Aorta (tissue), 5 donors: ENCODE results near the gene FGFR4. TPM values are rescaled to one million over a fixed set of nuclear protein-coding genes. Genes with fewer than 3 reads are reported as not detected.
A peak's percentile ranks its signal among the peaks of the same experiment; 100 is the strongest.
"Not testable (repeated sequence)": the region's sequence is repeated elsewhere in the genome, so short reads cannot be mapped to it uniquely, and the experiment has no call there.

ENCODE experiments used
- ATAC-seq: fragments of 200-7000 bp; cut with Tn5 transposase; one replicate; pipeline ENCODE4 v1.9.1; 2022; ENCODE audit warnings: moderate library complexity; ENCODE audit not compliant: low FRiP score
- DNase-seq, 2 donors: peaks; one replicate each; pipeline ENCODE4 v3.0.0-alpha.2; 2020
- H3K27ac ChIP-seq, 2 donors: one replicate each; pipeline ENCODE4 v1.5.1; 2013; ENCODE audit warnings: low read length in 2 of 2, mild to moderate bottlenecking in 2 of 2, moderate library complexity in 2 of 2, control low read depth in 1 of 2, inconsistent platforms in 1 of 2, low read depth in 1 of 2
- H3K27me3 ChIP-seq, 2 donors: one replicate each; pipeline ENCODE4 v1.6.1; 2013; ENCODE audit warnings: control low read depth in 1 of 2, low read length in 1 of 2, mild to moderate bottlenecking in 1 of 2, moderate library complexity in 1 of 2; ENCODE audit not compliant: insufficient read depth in 2 of 2, control insufficient read depth in 1 of 2
- H3K36me3 ChIP-seq, 2 donors: one replicate each; pipeline ENCODE4 v1.6.1; 2013; ENCODE audit warnings: control low read depth in 1 of 2, low read length in 1 of 2, mild to moderate bottlenecking in 1 of 2; ENCODE audit not compliant: insufficient read depth in 2 of 2, control insufficient read depth in 1 of 2
- H3K4me1 ChIP-seq, 2 donors: one replicate each; pipeline ENCODE4 v1.6.1; 2013; ENCODE audit warnings: low read length in 2 of 2, control low read depth in 1 of 2, mild to moderate bottlenecking in 1 of 2, moderate library complexity in 1 of 2; ENCODE audit not compliant: insufficient read depth in 2 of 2, control insufficient read depth in 1 of 2
- H3K4me3 ChIP-seq, 2 donors: one replicate each; pipeline ENCODE4 v1.5.1; 2013; ENCODE audit warnings: low read length in 2 of 2, control low read depth in 1 of 2, mild to moderate bottlenecking in 1 of 2
- H3K9me3 ChIP-seq: one replicate; pipeline ENCODE4 v1.6.1; 2013; ENCODE audit warnings: mild to moderate bottlenecking, low read length; ENCODE audit not compliant: control insufficient read depth
- whole genome bisulfite sequencing, 2 donors: extraction: QIAGEN DNeasy Blood & Tissue Kit; methylation state at CpG; one replicate each; pipeline ENCODE4 v1.1.7; 2013; 5-methylcytosine and 5-hydroxymethylcytosine counted together
- intact Hi-C, 2 donors: fragments of 100-400 bp; cut with DNase I; formaldehyde crosslinking; loops; one replicate each; pipeline versions ENCODE4 v1.14.2 to v1.15.0; 2022
- polyA plus RNA-seq, 2 donors: library from polyadenylated mRNA; stranded (reverse); fragments of 200-250 nt; gene quantifications; one replicate each; pipeline ENCODE4 v1.2.3, GENCODE V29; 2013
- total RNA-seq, 2 donors: library from RNA; stranded (reverse); fragmentation: NEBNext Ultra II Directional; extraction: Animal tissue kit (Norgen Biotek cat#: 25700); gene quantifications; one replicate each; pipeline ENCODE4 v1.2.1, GENCODE V29; 2021
- donor health status: healthy with polysubstance abuse.
- donor health status: Bipolar disorder and iron deficiency.
- donor health status: DM: no; HTN: no; CAD: no.
- donor health status: DM: no; HTN: no; CAD: no.
- donor health status: DM: yes; HTN: yes; CAD: no.

Gene FGFR4
- total and polyA plus RNA-seq, 4 donors, result 0.18 to 0.57 (median 0.36) TPM

- H3K27me3 ChIP-seq, H3K27ac ChIP-seq, H3K36me3 ChIP-seq, H3K9me3 ChIP-seq, ATAC-seq, DNase-seq, H3K4me3 ChIP-seq, intact Hi-C loops, H3K4me1 ChIP-seq: not testable (repeated sequence)
- 94 to 97% methylated on average over 7 of the region's 7 CpGs for WGBS, 2 donors
Measured at GRCh38 chr5:177048531-177048930, 38.2 kb upstream of the FGFR4 start.

- no peaks in the 10 kb centered on the region for H3K4me1 ChIP-seq
- peaks cover 0 to 2% of the 10 kb centered on the region in 2 donors for H3K36me3 ChIP-seq
- H3K27ac ChIP-seq, result no peak overlapping the region
- H3K27me3 ChIP-seq, result no peaks in the 10 kb centered on the region
- H3K9me3 ChIP-seq, result no peaks in the 10 kb centered on the region
- no peak overlapping the region for H3K4me3 ChIP-seq
- WGBS, 2 donors, result 91 to 92% methylated on average over 5 of the region's 5 CpGs
- intact Hi-C loops, result no loop called here
- ATAC-seq, result no peak
- DNase-seq, result no peak
Measured at GRCh38 chr5:177049285-177049684, 37.4 kb upstream of the FGFR4 start.

DNA sequence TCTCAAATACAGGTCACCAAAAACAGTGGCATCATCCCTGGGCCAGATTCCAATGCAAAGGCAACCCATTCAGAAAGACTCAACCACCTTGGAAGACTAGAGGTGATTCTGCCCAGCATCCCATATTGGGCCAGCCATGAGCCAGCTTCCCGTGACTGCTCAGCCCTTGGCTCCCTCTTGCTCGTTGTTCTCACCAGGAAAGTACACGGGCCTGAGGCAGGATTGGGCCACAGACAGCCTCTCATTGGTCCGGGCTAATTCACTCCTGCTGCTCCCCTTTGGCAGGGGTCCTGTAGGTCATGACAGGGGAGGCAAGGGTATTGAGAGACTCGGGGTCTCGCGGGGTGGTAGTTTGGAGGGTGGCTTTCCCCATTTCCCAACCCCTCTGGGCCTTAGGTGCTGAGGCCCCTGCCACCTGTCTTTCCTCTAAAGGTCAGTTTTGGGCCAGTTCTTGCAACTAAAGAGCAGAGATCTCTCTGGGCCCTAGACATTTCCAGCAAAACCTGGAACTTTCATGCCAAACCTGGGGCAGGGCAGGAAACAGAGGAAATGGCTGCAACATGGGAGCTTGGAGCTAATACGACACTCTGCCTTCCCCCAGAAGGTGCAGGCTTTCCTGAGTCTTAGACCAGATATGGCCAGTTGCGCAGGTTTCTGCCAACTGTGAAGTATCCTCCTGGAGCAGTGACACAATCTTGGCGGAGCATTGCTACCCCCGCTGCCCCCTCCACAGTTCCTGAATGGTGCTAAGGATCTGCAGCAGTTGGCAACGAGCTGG, 22.0 kb upstream of the FGFR4 start:
- Histone ChIP-seq H3K36me3 (peaks cover 4 to 13% of the 10 kb centered on the region in 2 donors), H3K4me1 (no peaks in the 10 kb centered on the region), H3K9me3 (no peaks in the 10 kb centered on the region), H3K27me3 (no peaks in the 10 kb centered on the region), H3K27ac (no peak overlapping the region), H3K4me3 (no peak overlapping the region)
- ATAC-seq (no peak), DNase-seq (no peak)
- whole genome bisulfite sequencing, 2 donors, result 90 to 91% methylated on average over 12 of the region's 12 CpGs
- intact Hi-C loops, result no loop called here

DNA sequence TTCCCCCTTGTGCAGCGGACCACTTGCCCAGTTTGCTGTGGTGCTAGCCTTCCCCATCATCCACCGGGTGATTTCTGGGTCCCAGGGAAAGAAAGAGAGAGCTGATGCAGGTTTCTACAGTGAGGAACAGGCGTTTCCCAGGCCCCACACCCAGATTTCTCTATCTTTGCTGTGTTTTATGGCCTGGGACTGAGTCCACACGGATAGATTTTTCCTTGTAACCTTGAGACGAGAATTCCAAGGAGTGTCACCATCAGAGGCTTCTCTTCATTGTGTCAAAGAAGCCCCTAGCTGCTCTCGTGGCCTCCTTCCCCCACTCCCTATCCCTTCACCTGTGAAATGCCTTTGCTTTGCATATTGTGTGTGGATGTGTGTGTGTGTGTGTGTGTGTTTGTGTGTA, 21.2 kb upstream of the FGFR4 start:
- Histone ChIP-seq H3K36me3 (peaks cover 4 to 13% of the 10 kb centered on the region in 2 donors), H3K4me3 (no peak overlapping the region), H3K27ac (no peak overlapping the region), H3K9me3 (no peaks in the 10 kb centered on the region), H3K27me3 (no peaks in the 10 kb centered on the region), H3K4me1 (no peaks in the 10 kb centered on the region)
- intact Hi-C loops, result no loop called here
- ATAC-seq, result no peak
- DNase-seq, result no peak
- WGBS, 2 donors, result 82 to 95% methylated on average over 5 to 6 of the region's 6 CpGs

DNA sequence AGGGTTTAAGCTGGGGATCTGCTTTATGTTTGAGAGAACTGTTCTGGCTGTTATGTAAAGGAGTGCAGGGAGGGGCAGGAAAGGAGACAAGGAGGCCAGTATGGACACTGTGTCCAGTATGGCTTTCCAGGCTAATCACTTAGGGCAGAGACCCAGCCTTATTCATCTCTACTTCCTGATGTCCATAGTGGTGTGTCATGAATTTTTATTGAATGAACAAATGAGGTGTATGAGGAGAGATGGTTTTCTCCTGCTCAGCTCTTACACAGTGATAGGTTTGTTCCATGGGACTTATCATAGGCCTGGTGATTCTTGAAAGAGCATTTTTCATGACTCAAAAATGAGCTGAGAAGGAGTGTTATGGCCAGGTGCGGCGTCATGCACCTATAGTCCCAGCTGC, 20.5 kb upstream of the FGFR4 start:
- WGBS, 2 donors, result 95 to 96% methylated on average over 2 of the region's 2 CpGs
- peaks cover 4 to 13% of the 10 kb centered on the region in 2 donors for H3K36me3 ChIP-seq

GRCh38 chr5:177067503-177067902, 19.2 kb upstream of the FGFR4 start:
- no peak for DNase-seq
- peaks cover 4 to 13% of the 10 kb centered on the region in 2 donors for H3K36me3 ChIP-seq

More for the DNA sequence above, 20.5 kb upstream of the FGFR4 start:
- H3K4me3 ChIP-seq, result no peak overlapping the region
- intact Hi-C loops, result no loop called here
- H3K9me3 ChIP-seq, result no peaks in the 10 kb centered on the region
- no peaks in the 10 kb centered on the region for H3K27me3 ChIP-seq
- ATAC-seq, result no peak
- H3K27ac ChIP-seq, result no peak overlapping the region
- H3K4me1 ChIP-seq, result no peaks in the 10 kb centered on the region
- DNase-seq, result no peak

GRCh38 chr5:177070536-177071191, 16.1 kb upstream of the FGFR4 start:
- intact Hi-C loops, result no loop called here
- Histone ChIP-seq H3K36me3 (peaks cover 1 to 2% of the 10 kb centered on the region in 2 donors), H3K4me3 (no peak overlapping the region), H3K4me1 (no peaks in the 10 kb centered on the region), H3K9me3 (no peaks in the 10 kb centered on the region), H3K27me3 (no peaks in the 10 kb centered on the region), H3K27ac (no peak overlapping the region)
- no peak for ATAC-seq
- WGBS, 2 donors, result 90 to 91% methylated on average over 6 of the region's 6 CpGs
- no peak for DNase-seq

More at GRCh38 chr5:177067503-177067902, 19.2 kb upstream of the FGFR4 start:
- no peaks in the 10 kb centered on the region for H3K4me1 ChIP-seq
- WGBS, 2 donors, result 94 to 95% methylated on average over 5 of the region's 5 CpGs
- ATAC-seq, result no peak
- intact Hi-C loops, result no loop called here
- no peak overlapping the region for H3K4me3 ChIP-seq
- H3K27ac ChIP-seq, result no peak overlapping the region
- H3K27me3 ChIP-seq, result no peaks in the 10 kb centered on the region
- H3K9me3 ChIP-seq, result no peaks in the 10 kb centered on the region

DNA sequence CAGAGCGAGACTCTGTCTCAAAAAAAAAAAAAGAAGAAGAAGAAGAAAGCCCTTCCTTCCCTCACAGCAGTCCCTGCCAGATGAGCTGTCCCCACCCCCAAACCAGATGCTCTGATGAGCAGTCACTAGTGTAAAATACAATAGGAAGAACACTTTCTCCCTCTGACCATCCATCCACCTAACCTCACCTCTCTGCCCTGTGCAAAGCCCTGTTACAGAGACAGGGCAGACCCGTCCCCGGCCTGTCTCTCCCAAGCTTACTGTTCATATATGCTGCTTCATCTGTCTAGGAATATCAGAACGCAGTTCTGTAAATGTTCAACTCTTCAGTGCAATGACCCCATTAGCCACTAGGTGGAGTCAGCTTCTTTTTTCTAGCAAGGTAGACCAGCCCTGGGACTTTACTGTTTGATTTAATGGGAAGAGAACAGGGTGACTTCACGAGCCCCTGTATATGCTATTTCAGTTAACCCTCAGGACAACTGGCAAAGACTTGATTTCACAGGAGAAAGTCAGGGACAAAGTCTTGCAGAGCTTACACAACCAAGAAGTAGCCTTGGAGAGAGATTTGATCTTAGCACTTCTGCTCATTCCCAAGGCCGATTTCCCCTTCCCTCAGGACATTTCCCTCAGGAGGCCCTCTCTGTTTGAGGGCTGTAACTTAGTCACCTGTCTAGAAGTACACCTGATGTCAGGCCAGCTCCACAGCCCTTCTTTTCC, 14.9 kb upstream of the FGFR4 start:
- 18 to 21% methylated on average over 5 to 6 of the region's 6 CpGs for WGBS, 2 donors
- Histone ChIP-seq H3K4me1 (no peaks in the 10 kb centered on the region), H3K27ac (no peak overlapping the region), H3K9me3 (no peaks in the 10 kb centered on the region), H3K36me3 (no peaks in the 10 kb centered on the region), H3K4me3 (no peak overlapping the region), H3K27me3 (no peaks in the 10 kb centered on the region)
- intact Hi-C loops, result no loop called here
- ATAC-seq (peak; percentile 75), DNase-seq (peak in 1 of 2 donors; percentile 65)
